Panc1 (cell line): Measurements from ENCODE around the gene LDB2. TPM values are rescaled to one million over a fixed set of nuclear protein-coding genes. Genes with fewer than 3 reads are reported as not detected.

Experiments
- ATAC-seq: fragments of 200-7000 bp; cut with Tn5 transposase; 2 replicates; pipeline ENCODE4 v1.9.1; 2020; ENCODE audit warnings: mild to moderate bottlenecking, moderate library complexity
- BruUV-seq: library from RNA; stranded (reverse); fragments of 400-500 nt; replicated peaks from 2 replicates; lab custom pipeline; 2021; lab: Mats Ljungman, UMichigan
- CTCF ChIA-PET: fragments of 300-600 bp; sonication (Branson Sonifier 250); formaldehyde crosslinking; loops from one replicate; lab custom pipeline; 2022; ENCODE audit warnings: antibody characterized with exemption; lab: Charles Lee
- POLR2A ChIA-PET: fragments of 300-600 bp; sonication (Branson Sonifier 250); formaldehyde crosslinking; loops from one replicate; lab custom pipeline; 2022; ENCODE audit warnings: antibody characterized with exemption; lab: Charles Lee
- DNase-seq: peaks from one replicate; pipeline ENCODE4 v3.0.0-alpha.2; 2010; ENCODE audit warnings: low read depth, low spot score
- H3K27ac ChIP-seq: 2 replicates; pipeline ENCODE4 v1.5.1; 2011; ENCODE audit warnings: mild to moderate bottlenecking, low read length, inconsistent platforms
- H3K27me3 ChIP-seq: fragments of 200-500 bp; sonication (Bioruptor generic); 2 replicates; pipeline ENCODE4 v1.6.0; 2014; ENCODE audit warnings: low read length, inconsistent platforms; ENCODE audit not compliant: control insufficient read depth, insufficient read depth
- H3K36me3 ChIP-seq: fragments of 200-500 bp; sonication (Bioruptor generic); 2 replicates; pipeline ENCODE4 v1.5.1; 2014; ENCODE audit warnings: inconsistent platforms, mild to moderate bottlenecking, low read length, moderate library complexity; ENCODE audit not compliant: control insufficient read depth, insufficient read depth
- H3K4me1 ChIP-seq: 2 replicates; pipeline ENCODE4 v1.5.1; 2011; ENCODE audit warnings: inconsistent platforms, mild to moderate bottlenecking, low read length, moderate library complexity; ENCODE audit not compliant: control insufficient read depth, insufficient read depth
- H3K4me3 ChIP-seq, 2 experiments: 2 replicates each; pipeline ENCODE4 v1.5.1; 2011 to 2012; ENCODE audit warnings: low read depth in 2 of 2, low read length in 2 of 2, mild to moderate bottlenecking in 2 of 2, inconsistent platforms in 1 of 2, moderate library complexity in 1 of 2
- H3K9me3 ChIP-seq: fragments of 200-500 bp; sonication (Bioruptor generic); 2 replicates; pipeline ENCODE4 v1.5.1; 2014; ENCODE audit warnings: low read depth, mild to moderate bottlenecking, inconsistent platforms, low read length, moderate library complexity; ENCODE audit not compliant: control insufficient read depth, insufficient read depth
- CTCF ChIP-seq: fragments of 450-650 bp; IDR thresholded peaks from 2 replicates; pipeline ENCODE4 v1.5.1; 2017; ENCODE audit warnings: mild to moderate bottlenecking
- POLR2AphosphoS5 ChIP-seq: IDR thresholded peaks from 2 replicates; pipeline ENCODE4 v1.6.1; 2012; ENCODE audit warnings: mild to moderate bottlenecking, low read depth, low read length, moderate library complexity
- REST ChIP-seq, 2 experiments: IDR thresholded peaks; 2 replicates each; pipeline ENCODE4 v1.6.1; 2011 to 2012; ENCODE audit warnings: low read depth in 2 of 2, control low read depth in 1 of 2, low read length in 1 of 2, mild to moderate bottlenecking in 1 of 2, moderate library complexity in 1 of 2; ENCODE audit not compliant: insufficient read depth in 1 of 2
- SIN3A ChIP-seq: IDR thresholded peaks from 2 replicates; pipeline ENCODE4 v1.6.1; 2012; ENCODE audit warnings: low read depth, mild to moderate bottlenecking, low read length, moderate library complexity, borderline replicate concordance; ENCODE audit not compliant: insufficient read depth
- TCF7L2 ChIP-seq: IDR thresholded peaks from 2 replicates; pipeline ENCODE4 v1.6.1; 2011; ENCODE audit warnings: mild to moderate bottlenecking, low read depth, low read length, inconsistent platforms
- in situ Hi-C: cut with HindIII; loops from 2 replicates; pipeline ENCODE4 v1.10.0; 2016; ENCODE audit warnings: low sequenced_read_pairs, low pct_unique_long_range_greater_than_20kb
- intact Hi-C: fragments of 100-400 bp; cut with micrococcal nuclease; formaldehyde crosslinking; loops from one replicate; pipeline ENCODE4 v1.10.0; 2022; ENCODE audit not compliant: unreplicated experiment
- total RNA-seq: library from RNA; stranded (reverse); gene quantifications from one replicate; pipeline ENCODE4 v1.2.1, GENCODE V29; 2021; ENCODE audit not compliant: unreplicated experiment

The LDB2 gene
- total RNA-seq, 1 experiment from 2014 or later = not detected

DNA sequence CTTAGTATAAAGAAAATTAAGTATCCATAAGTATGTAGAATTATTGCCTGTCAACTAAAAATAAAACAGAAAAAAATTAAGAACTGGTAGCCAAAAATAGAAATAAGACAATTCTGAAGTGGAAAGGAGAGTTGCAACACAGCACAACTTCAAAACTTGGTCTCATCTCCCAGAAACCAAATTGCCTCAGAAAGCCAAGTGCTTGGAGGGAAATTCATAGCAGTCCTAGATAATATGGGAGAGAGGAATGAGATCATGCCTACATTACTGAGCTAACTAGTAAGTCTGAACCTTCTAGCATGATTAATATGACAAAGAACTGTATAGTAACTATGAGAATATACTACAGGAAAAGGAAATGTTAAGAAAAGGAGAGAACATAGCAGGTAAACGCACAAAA, 256.5 kb downstream of the LDB2 start:
- BruUV-seq = no TSS peak
- ATAC-seq (no peak), DNase-seq (no peak)
- Histone ChIP-seq H3K27ac (no peak overlapping the region), H3K4me1 (no peaks in the 10 kb centered on the region), H3K27me3 (no peaks in the 10 kb centered on the region), H3K4me3 (no peak overlapping the region), H3K9me3 (no peaks in the 10 kb centered on the region), H3K36me3 (no peaks in the 10 kb centered on the region)
- ChIA-PET CTCF (no interaction called here), POLR2A (no interaction called here)
- in situ Hi-C loops = no loop called here
- TF ChIP-seq TCF7L2 = no peak
- TF ChIP-seq POLR2AphosphoS5 = no peak
- TF ChIP-seq SIN3A = no peak
- TF ChIP-seq CTCF = no peak
- no peak for TF ChIP-seq REST (IDR thresholded peaks at IDR 0.05; ENCODE audit: insufficient read depth in 1 of 2, low read depth in 2 of 2, low read length in 1 of 2)
- intact Hi-C loops = loop anchor here (5.0 kb wide), 1 partner anchor 685 kb away; no protein-coding TSS in a partner anchor

GRCh38 chr4:16636912-16637630, 261.4 kb downstream of the LDB2 start:
- BruUV-seq = no TSS peak
- no peaks in the 10 kb centered on the region for H3K9me3 ChIP-seq
- ATAC-seq (no peak), DNase-seq (no peak)
- no peaks in the 10 kb centered on the region for H3K4me1 ChIP-seq
- no peaks in the 10 kb centered on the region for H3K27me3 ChIP-seq
- no peak overlapping the region for H3K27ac ChIP-seq
- H3K36me3 ChIP-seq = no peaks in the 10 kb centered on the region
- ChIA-PET POLR2A (interaction anchor here (0.5 kb wide), 1 partner anchor 11 kb away, joined by 3 read pairs; no protein-coding TSS in a partner anchor), CTCF (no interaction called here)
- in situ Hi-C loops = no loop called here
- TF ChIP-seq REST (IDR thresholded peaks at IDR 0.05; ENCODE audit: insufficient read depth in 1 of 2, low read depth in 2 of 2, low read length in 1 of 2) = no peak
- no peak overlapping the region for H3K4me3 ChIP-seq
- intact Hi-C loops = no loop called here
